Right lobe of liver (tissue), 4 donors: ENCODE results near the gene ZCCHC14.

Experiments used
- POLR2A ChIP-seq: fragments of 450-650 bp; IDR thresholded peaks from one replicate; pipeline ENCODE4 v1.6.1; 2017; ENCODE audit warnings: antibody characterized with exemption, mild to moderate bottlenecking
- TF ChIP-seq, protein P1 (sequence below), 4 donors: fragments of 200-600 bp in 3 of 4; fragments of 450-650 bp in 1 of 4; IDR thresholded peaks; one replicate each; pipeline versions ENCODE4 v1.5.1 to v1.8.0; 2016 to 2022; ENCODE audit warnings: antibody characterized with exemption in 4 of 4, mild to moderate bottlenecking in 2 of 4
- donor health status: DM: no; HTN: no; CAD: no.
- donor health status: DM: no; HTN: no; CAD: no.
- donor health status: DM: no; HTN: yes; CAD: no.

DNA sequence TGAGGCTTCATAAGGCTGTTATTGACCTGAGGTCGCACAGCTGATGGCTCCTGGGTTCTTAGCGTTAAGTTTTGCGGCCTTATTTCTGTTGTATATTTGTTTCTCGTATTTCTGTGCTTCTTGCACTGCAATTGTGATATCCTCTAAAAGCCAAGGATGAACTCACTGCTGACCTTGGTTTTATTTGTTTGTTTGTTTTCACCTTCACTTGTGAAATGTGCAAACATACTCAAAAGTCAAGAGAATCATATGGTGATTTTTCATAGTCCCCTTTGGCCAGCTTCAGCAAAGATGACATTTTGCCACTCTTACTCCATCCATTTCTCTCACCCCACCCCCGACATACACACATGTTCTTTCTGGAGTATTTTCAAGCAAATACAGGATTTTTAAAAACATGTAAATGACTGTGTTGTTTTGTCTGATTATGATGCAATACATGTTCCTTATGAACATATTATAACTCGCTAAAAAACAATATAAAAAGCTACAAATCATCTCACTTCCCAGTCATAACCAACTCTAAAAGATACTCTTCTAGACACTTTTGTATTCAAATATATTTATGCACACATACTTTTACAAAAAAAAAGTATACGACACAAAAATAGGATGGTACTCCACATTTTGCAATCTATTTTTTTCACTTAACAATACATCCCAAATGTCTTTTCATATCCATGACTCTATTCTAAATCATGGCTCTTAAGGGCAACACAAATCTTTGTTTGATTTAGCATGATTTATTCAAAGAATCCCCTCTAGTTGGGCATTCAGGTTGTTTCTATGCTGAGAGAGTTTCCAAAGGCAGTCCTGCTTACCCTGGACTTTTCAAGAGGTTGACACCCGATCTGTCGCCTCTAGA lies 5.7 kb upstream of the ZCCHC14 start:
- TF ChIP-seq, protein P1, sequence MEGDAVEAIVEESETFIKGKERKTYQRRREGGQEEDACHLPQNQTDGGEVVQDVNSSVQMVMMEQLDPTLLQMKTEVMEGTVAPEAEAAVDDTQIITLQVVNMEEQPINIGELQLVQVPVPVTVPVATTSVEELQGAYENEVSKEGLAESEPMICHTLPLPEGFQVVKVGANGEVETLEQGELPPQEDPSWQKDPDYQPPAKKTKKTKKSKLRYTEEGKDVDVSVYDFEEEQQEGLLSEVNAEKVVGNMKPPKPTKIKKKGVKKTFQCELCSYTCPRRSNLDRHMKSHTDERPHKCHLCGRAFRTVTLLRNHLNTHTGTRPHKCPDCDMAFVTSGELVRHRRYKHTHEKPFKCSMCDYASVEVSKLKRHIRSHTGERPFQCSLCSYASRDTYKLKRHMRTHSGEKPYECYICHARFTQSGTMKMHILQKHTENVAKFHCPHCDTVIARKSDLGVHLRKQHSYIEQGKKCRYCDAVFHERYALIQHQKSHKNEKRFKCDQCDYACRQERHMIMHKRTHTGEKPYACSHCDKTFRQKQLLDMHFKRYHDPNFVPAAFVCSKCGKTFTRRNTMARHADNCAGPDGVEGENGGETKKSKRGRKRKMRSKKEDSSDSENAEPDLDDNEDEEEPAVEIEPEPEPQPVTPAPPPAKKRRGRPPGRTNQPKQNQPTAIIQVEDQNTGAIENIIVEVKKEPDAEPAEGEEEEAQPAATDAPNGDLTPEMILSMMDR (IDR thresholded peaks at IDR 0.05), result no peak
- no peak for TF ChIP-seq POLR2A
